Measurements from ENCODE around the gene SLC37A1.

The SLC37A1 gene

DNA sequence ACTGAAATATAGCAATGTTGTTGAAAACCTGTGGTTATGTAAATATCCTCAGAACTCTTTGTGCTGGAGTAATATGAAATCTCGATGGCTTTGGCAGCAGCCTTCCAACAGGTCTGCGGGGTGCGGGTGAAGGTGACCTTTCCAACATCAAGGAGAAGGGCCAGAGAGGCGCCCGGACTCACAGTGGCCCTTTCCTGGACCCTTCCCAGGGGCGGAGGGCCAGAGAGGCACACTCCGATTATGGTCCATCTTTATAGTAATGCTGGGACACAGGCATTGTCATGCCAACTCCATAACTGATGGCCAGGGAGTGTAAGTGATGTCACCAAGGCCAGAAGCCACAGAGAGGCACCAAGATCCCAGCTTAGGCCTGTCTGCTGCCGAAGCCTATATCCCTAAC is 18.1 kb downstream of the SLC37A1 start:
- no peak for DNase-seq

DNA sequence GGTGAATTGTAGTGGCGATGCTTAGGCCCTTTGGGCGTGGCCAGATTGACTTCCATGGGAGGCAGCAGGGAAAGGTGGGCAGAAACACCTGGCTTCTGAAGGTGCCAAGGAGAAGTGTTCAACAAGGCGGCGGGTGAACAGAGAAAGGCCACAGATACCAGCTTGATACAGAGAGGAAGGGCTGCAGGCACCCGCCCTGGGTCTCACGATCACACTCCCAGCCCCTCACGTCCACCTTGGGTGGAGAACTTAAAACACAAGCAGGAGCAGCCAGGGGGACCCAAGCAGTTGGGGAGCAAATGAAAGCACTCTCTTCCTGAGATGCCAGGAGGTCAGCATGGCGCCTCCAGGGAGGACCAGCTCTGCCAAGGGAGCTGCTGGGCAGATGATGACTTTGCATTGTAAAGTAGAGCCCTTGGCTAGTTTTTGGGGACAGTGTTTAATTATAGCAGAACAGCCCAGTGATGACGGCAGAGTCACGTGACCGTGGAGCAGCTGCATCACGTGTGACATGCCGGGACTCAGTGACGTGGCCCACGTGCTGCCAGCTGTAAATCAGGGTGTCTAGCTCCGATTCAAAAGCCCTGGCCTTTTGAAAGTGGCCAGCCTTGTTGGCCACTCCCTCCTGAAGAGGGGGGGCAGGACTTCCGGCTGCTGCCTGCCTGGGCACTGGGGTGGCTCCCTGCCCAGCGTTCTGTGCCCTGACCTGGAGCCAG is 19.0 kb downstream of the SLC37A1 start:
- DNase-seq: no peak

DNA sequence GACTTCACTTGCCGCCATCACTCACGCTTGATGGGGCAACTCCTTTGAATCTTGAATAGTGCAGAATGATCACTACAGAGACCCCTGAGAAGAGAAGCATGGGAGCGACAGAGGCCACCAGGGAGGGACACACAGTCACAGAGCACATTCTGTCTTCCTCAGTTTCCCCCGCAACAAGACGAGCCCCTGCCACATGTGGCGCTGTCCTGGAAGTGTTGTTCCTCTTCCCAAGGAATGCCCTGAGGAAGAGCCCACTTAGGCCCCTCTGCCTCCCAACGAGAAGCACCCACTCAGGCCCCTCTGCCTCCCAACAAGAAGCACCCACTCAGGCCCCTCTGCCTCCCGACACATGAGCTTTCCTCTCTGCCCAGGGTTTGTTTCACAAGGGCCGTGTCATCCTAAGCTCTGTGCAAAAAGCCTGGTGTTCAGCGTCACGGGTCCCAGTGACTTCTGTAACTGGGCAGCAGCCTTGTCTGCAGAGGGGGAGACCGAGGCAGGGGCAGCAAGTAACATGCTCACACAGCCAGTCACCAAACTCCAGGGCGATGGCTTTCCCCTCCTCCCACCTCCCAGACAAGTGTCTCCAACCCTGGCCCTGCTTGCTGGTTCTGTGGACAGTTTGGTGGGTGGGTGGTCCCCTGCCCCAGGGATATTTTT is 19.8 kb downstream of the SLC37A1 start:
- no peak for DNase-seq

DNA sequence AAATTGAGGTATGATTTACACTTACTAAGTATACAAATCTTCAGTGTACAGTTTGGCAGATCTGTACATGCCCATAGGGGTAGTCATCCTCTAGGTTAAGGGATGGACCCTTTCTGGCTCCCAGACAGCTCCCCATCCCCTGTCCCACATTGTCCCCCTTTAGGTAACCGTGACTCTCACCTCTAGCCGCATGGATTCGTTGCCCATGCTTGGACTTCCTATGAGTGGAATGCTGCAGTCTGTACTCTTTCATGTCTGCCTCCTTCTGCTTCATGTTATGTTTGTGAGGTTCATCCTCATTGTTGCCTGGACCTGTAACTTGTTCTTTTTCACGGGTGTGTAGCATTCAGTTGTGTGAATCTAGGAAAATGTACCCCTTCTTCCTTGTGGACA is 20.3 kb downstream of the SLC37A1 start:
- no peak for DNase-seq

DNA sequence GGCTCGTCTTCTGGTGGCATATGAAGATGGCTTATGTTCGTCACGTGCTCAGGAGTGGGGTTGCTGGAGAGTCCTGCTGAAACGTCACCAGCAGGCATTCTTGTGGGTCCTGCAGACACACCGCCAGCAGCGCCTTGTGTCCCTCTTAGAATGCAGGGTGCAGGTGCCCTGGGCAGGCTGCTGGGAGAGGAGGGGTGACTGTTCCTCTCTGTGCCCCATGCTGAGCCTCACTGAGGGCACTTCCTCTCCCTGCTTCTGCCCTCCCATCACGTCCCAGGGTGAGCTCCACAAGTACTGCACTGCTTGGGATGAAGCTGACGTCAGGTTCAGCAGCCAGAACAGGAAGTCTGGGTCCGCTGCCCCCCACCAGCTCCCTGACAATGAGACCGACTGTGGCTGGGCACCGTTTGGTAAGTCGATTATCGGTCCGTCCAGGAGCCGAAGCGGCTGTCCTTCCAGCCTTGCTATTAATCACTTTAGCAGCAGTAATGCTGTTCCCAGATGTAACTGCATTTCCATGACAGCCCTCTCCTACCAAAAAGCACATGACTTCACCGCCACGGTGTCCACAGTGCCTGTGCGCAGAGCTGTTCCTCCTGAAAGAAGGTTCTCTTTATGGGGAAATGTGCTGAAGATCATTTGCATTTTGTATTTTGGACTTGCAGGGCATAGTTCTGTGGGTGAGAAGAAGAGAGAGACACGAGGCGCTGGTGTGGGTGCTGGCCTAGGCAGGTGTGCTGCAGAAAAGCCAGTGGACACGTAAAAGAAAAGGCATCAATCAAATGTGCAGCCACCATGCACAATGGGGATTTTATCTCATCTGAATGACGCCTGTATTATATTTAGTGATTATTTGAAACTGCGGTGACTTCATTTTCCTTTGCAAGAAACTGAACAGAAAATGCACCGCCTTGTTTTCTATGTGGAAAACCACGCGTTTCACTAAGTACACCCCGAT is 21.0 kb downstream of the SLC37A1 start:
- DNase-seq: no peak

DNA sequence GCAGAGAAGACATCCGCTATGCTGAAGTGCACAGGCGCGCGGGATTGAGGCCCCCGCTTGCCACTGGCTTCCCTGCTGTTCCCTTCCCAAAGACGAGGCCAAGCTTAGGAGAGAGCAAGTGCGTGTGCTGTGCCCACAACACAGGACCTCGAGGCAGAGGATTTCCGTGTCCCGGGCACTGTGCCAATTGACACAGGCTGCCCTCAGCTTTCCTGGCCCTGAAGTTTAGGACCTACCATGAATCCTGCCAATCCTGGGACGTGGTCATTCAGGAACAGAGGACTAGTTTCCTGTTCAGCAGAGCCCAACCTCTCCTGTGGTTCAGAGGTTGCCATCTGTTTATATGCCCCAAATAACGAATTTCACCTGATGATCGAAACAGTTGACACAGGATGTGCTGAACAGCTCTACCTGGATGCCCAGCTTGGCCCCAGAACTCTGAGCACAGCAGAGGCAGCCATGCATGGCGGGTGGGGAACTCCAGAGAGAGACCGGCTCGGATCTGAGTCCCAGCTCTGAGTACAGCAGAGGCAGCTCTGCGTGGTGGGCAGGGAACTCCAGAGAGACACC is 22.0 kb downstream of the SLC37A1 start:
- no peak for DNase-seq

DNA sequence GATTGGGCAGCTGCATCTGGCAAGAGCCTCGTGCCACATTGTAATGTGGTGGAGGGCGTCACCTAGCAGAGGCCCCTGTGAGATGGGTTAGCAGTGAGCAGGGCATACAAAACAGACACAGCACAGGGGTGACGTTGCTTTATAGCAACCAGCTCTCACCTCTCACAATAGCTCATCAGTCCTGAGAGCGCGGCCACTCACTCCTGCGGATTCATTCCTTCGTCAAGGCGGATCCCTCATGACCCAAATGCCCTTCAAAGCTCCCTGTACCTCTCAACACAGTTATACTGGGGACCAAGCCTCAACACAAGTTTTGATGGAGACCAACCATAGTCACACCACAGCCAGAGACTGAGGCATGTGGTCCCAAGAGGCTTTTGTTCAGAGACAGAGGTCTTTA is 22.9 kb downstream of the SLC37A1 start:
- no peak for DNase-seq

DNA sequence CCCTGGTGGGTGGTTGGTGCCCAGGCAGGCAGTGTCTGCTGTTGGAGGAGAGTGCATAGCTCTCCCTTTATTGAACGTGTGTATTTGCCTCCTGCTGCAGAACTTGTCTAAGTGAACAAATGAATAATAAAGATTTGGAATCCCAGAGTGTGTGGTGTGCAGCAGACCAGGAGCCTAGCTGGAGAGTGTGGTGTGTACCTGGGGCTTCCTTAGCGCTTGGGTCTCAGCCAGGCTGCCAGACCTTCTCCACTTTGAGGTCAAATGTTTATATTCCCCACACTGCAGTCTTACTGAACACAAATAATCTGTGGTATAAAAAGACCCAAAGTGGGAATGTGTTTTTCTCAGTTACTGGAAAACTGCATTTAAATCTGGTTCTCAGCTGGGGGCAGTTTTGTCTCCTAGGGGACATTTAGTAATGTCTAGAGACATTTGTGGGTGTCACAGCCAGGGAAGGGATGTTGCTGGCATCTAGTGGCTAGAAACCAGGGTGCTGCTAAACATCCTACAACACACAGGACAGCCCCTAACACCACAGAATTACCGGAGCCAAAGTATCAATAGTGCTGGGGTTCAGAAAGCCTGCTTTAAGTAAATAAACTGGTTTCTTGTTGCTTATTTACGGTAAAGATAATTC is 23.6 kb downstream of the SLC37A1 start:
- DNase-seq: no peak

DNA sequence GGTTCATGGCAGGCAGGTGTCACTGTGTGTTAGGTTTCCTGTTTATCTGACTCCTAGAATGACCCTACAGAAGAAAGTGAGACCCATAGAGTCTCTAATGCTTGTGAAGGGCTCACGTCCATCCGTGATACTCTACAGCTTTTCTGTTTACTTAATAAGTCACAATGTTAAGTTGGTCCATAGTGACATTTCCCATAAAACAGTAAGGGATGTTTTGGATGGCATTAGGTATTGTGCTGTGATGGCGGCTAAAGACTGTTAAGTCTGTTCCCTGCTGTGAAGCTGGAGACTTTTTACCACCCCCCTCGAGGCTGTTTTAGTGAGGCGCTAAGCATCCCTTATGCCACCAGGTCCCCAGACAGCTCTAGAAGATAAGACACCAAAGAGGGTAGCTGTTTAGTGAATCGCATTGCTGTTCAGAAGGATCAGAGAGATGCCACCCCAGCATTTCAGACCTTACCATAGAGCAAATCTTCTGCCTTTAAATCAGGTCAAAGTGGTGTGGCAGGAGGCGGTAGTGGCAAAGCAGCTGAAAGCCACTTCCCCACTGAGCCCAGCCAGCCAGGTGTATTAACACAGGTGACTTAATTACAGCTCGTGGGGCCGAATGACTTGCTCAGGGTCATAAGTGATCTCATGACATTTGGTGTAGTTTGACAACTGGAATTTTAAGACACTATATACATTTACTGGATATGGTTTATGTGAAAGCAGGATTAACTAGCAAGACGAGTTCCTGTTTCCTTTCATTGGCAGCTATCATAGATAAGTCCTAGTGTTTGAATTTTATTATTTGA is 25.0 kb downstream of the SLC37A1 start:
- no peak for DNase-seq

DNA sequence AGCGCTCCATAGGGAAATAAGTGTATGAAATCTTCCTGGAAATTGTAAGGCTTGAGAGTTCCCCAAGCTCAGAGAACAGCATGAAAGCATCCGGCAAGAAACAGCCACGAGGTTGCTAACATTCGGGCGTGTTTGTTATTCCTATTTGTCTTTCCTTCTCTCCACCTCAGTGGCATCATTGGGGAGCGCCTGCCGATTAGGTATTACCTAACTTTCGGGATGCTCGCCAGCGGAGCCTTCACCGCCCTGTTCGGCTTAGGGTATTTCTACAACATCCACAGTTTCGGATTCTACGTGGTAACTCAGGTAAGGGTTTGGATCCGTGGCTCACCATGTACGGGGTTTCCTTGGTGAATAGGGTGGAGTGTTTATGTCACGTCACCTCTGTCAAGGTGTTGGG is 25.7 kb downstream of the SLC37A1 start:
- no peak for DNase-seq

DNA sequence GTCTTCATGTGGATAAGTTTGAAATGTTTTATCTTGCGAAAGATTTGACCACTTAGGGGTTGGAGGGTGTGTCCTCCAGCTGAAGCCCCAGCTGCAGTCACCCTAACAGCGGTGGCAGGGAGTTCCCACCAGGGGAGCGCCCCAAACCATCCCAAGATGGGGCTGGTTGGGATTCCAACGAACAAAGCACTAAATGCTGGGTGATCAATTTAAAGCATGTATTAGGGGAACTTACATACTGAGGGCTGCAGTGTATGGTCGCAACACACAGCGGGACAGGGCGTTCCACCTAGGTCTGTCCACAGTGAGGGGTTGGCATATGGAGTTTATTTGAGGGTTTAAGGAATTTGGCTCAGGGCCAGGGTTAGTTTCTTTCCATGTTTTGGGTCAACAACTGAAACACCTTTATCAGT is 26.3 kb downstream of the SLC37A1 start:
- no peak for DNase-seq

DNA sequence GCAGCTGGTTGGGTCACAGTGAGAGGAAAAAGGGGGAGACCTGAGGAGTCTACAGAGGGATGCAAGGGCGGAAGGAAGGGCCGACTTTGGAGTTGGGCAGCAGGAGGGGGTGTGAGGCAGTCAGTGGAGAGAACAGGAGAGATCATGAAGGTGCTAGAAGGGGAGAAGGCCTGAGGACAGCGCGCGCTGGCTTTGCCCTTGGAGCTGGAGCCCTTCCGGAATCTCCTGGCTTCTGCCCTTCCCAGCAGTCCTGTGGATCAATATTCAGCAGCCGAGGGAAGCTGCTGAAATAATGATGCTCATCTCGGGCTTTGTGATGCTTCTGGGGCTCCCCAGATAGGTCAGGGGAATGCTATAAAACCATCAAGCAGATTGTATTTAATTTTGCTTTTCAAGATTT is 26.7 kb downstream of the SLC37A1 start:
- no peak for DNase-seq

DNA sequence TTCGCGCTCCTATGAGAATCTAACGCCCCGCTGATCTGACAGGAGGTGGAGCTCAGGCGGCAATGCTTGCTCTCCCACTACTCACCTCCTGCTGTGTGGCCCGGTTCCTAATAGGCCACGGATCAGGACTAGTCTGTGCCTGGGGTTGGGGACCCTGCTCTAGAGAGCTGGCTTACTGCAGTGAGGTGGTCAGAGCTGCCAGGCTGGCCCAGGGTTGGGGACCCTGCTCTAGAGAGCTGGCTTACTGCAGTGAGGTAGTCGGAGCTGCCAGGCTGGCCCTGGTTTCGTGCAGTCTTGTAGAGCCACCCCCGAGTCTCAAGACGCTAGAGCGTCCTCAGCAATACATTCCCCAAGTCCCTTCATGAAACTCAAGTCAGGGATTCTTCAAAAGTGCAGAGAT is 27.5 kb downstream of the SLC37A1 start:
- no peak for DNase-seq

DNA sequence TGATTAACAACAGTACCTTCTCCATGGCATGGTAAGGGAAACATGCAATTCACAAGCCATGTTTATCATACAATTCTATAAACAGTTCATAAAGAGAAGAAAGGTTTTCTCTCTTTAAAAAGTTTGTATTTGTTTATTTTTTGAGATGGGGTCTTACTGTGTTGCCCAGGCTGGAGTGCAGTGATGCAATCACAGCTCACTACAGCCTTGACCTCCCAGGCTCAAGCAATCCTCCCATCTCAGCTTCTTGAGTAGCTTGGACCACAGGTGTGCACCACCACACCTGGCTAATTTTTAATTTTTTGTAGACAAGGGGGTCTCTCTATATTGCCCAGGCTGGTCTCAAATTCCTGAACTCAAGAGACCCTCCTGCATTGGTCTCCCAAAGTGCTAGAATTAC is 28.0 kb downstream of the SLC37A1 start:
- no peak for DNase-seq

DNA sequence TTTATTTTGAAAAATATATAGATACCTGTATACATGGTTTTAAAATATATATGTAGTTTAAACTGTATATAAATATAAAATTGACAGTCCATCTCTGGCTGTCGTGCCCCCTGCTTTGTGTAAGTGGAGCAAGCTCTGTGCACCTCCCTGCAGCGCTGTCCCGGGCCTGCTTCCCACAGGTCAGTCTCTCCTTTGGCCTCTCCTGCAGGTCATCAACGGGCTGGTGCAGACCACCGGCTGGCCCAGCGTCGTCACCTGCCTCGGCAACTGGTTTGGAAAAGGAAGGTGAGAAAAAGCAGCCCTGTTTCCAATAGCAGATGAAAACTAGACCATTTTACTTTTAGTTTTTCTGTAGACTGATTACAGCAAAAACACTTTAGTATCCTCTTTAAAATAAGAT is 28.5 kb downstream of the SLC37A1 start:
- no peak for DNase-seq

DNA sequence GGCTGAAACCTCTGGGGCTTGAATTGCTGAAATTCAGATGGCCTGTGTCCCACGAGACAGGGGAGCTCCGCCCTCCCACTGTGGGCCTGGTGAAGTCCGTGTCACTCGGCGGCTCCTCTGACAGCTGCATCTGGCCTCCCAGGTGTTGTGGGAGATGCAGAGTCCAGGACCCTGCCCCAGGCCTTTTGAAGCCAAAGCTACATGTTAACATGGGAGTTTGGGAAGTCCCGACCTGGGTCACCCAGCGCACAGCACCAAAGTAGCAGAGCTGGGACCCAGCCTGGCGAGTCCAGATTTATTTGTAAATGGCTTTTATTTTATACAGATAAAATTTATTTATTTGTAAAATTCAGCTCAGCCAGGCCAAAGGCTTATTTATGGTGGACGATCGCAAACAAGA is 28.9 kb downstream of the SLC37A1 start:
- no peak for DNase-seq

DNA sequence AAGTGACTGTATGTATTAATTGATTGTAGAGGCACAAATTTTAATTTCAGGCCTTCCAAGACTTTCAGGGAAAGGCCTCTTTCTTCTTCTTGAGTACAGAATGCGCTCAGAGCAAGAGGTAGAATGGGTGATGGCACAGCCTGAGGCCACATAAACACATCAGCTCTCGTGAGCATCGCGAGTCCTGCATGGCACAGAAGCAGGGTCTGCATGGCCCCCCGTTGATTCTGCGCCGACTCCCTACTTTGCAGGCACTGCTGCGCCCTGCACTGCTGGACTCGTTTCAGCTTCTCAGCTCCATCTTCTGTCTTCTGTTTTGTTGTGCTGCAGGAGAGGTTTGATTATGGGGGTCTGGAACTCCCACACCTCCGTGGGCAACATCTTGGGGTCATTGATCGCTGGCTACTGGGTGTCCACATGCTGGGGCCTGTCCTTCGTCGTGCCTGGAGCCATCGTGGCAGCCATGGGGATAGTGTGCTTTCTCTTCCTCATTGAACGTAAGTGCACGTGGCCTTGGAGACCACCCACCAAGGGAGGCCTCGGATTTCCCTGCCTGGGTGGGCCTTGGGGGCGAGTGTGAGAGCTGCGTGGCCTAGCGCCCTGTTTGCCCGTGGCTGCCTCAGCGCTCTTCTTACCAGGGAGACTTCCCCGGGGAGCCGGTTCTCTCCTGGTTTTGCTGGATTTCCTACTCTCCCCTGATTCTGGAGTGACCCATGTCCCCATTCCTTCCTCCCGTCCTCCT is 29.6 kb downstream of the SLC37A1 start:
- DNase-seq: no peak

DNA sequence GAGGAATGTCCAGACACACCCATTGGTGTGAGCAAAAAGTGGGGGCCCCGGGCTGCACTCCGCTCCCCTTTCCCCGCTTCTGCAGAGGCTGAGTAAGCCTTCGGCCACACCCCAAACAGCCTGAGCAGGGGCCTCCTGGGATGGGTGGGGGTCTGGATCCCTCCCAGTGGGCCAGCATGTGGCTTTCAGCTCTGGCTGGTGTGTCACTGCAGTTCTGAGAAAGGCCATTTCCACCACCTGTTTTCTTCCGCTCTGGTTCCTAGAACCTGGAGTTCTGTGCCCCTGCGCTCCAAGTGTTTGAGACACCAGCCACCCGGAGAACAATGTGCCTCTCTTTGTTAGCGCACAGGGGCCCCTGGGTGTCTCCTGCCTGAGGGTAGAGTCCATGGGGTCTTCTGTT is 30.9 kb downstream of the SLC37A1 start:
- DNase-seq: no peak

DNA sequence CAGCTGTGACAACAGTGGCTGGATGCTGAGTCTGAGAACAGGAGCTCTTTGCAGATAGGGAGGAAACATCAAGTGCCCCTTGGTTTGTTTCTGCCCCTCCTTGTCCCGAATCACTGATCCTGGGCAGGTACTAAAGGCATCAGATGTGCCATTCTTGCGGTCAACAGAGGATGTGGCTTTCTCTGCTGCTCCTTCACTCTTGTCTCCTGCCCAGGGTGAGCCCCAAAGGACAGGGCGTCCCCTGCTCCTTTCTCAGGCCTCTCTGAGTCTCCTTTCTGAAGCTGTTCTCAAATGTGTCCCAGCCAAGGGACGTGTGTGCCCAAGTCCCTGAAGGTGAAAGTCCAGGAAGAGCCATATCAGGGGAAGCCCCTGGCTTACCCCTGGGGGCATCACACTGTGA is 31.7 kb downstream of the SLC37A1 start:
- no peak for DNase-seq

DNA sequence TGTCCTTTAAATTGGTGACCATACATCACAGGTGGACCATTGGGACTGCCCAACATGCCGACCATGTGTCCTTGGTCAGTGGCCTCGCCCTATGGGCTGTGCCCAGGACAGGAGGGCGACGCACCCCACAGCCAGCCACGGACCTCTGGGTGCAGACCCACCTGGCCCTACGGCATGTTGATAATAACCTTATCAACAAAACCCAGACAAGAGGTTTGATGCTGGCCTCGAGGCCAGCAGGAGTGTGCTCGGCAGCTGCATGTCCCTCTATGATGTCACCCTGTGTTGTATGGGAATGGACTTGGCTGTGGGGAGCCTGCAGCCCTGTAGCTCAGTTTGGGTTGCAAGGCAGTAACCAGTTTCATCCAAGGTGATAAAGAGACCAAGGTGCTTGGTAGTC is 32.1 kb downstream of the SLC37A1 start:
- no peak for DNase-seq

DNA sequence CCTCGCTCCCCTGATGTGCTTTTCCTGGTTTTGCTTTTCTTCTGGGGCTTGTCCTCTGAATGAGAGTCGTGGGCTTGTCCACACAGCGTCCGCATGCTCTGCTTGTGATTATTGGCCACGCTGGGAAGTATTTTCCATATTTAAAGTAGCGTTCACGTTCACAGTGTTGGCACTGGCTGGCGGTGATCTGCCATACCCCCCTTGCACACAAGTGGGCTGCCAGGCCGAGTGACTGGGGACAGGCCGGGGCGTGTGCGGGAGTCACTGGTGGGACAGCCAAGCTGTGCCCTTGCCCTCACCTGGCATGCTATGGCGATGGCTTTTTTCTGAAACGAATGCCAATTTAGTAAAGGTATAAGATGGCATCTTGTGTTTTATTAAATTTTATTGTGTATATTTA is 32.8 kb downstream of the SLC37A1 start:
- DNase-seq: no peak

All from SW 1271 (cell line).